ENCODE measurements around the gene CLHC1.

Gene CLHC1

DNA sequence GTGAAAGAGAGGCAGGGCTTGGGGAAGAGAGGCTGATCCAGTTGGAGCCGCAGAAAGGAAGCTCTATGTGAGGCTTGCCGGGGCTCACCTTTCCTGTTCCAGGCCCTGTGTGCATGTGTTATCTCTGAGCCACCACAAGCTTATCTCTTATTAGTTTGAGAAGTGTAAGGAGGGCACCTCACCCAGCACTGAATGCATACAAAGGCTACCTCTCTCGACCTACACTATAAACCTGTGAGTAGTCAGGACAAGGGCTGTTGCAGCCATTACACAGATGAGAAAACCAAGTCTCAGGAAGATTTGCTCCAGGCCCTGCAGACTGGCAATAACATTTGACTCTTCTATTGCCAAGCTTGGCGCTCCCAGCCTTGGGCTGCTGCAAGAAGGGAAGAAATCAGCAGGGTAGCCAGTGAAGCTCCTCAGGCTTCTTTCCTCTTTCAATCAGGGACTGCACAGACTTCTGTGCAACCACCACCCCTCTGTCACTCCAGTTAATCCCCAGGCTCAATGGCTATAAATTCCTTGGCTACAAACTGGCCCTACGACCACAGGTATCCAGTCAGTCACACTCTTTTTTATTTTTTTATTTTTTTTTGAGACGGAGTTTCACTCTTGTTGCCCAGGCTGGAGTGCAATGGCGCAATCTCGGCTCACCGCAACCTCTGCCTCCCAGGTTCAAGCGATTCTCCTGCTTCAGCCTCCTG is 73.8 kb downstream of the CLHC1 start:
- Histone ChIP-seq H3K4me3 (ENCODE audit: low read depth, low read length) (no peak overlapping the region), H2AFZ (no peak overlapping the region), H3K27ac (no peak overlapping the region), H3K4me2 (ENCODE audit: low read length) (no peak overlapping the region), H3K36me3 (ENCODE audit: control insufficient read depth, insufficient read depth, low read length) (no peaks in the 10 kb centered on the region), H3K9ac (no peak overlapping the region), H3K4me1 (peaks cover 15% of the 10 kb centered on the region), H3K79me2 (no peaks in the 10 kb centered on the region), H3K27me3 (ENCODE audit: control insufficient read depth, insufficient read depth, low read length) (no peaks in the 10 kb centered on the region), H3K9me3 (ENCODE audit: control insufficient read depth, low read length) (no peaks in the 10 kb centered on the region)
- TF ChIP-seq, protein P1, sequence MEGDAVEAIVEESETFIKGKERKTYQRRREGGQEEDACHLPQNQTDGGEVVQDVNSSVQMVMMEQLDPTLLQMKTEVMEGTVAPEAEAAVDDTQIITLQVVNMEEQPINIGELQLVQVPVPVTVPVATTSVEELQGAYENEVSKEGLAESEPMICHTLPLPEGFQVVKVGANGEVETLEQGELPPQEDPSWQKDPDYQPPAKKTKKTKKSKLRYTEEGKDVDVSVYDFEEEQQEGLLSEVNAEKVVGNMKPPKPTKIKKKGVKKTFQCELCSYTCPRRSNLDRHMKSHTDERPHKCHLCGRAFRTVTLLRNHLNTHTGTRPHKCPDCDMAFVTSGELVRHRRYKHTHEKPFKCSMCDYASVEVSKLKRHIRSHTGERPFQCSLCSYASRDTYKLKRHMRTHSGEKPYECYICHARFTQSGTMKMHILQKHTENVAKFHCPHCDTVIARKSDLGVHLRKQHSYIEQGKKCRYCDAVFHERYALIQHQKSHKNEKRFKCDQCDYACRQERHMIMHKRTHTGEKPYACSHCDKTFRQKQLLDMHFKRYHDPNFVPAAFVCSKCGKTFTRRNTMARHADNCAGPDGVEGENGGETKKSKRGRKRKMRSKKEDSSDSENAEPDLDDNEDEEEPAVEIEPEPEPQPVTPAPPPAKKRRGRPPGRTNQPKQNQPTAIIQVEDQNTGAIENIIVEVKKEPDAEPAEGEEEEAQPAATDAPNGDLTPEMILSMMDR (IDR thresholded peaks at IDR 0.05), result no peak

DNA sequence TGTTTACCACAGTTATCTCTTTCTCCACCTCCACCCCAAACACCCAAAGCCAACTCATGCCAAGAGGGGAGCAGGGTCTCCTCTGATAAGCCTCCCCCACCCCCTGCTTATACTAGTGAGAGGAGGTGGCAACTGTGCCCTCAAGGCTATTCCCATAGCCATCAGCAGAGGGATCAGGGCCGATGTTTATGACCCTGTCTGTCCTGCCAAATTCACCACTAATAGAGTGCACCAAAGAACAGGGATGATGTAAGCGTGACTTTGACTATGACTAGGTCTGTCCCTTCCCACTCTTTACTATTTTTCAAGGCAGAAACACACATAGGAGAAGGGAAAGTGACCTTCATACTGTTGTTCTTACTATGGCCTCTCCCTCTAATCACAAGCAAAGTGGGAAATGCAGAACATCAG is 74.6 kb downstream of the CLHC1 start:
- Histone ChIP-seq H3K27ac (no peak overlapping the region), H2AFZ (no peak overlapping the region), H3K9ac (no peak overlapping the region), H3K27me3 (ENCODE audit: control insufficient read depth, insufficient read depth, low read length) (no peaks in the 10 kb centered on the region), H3K9me3 (ENCODE audit: control insufficient read depth, low read length) (no peaks in the 10 kb centered on the region), H3K4me2 (ENCODE audit: low read length) (no peak overlapping the region), H3K36me3 (ENCODE audit: control insufficient read depth, insufficient read depth, low read length) (no peaks in the 10 kb centered on the region), H3K4me1 (peaks cover 7% of the 10 kb centered on the region), H3K4me3 (ENCODE audit: low read depth, low read length) (no peak overlapping the region), H3K79me2 (no peaks in the 10 kb centered on the region)
- TF ChIP-seq, protein P1 (IDR thresholded peaks at IDR 0.05), result no peak

DNA sequence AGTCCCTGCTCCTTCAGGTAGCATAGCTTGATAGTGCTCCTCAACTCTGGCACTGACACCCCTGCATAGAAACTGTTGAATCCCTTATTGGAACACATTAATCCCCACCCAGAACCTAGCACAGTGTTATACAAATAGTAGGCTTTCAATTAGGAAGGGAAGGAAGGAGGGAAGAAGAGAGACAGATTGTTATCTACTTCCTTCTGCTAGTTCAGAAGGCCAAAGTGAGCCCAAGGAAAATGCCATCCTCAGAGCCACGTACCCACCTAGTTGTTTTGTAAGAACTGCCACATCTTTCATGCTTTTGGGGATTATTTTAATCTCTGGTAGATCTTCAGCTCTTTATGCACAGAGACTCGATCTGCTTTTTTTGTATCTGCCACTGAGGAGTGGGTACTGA is 75.1 kb downstream of the CLHC1 start:
- TF ChIP-seq, protein P1 (IDR thresholded peaks at IDR 0.05), result no peak
- Histone ChIP-seq H3K27ac (no peak overlapping the region), H3K9me3 (ENCODE audit: control insufficient read depth, low read length) (no peaks in the 10 kb centered on the region), H3K4me3 (ENCODE audit: low read depth, low read length) (no peak overlapping the region), H3K36me3 (ENCODE audit: control insufficient read depth, insufficient read depth, low read length) (no peaks in the 10 kb centered on the region), H3K9ac (no peak overlapping the region), H3K4me1 (peaks cover 5% of the 10 kb centered on the region), H3K79me2 (no peaks in the 10 kb centered on the region), H3K27me3 (ENCODE audit: control insufficient read depth, insufficient read depth, low read length) (no peaks in the 10 kb centered on the region), H2AFZ (no peak overlapping the region), H3K4me2 (ENCODE audit: low read length) (no peak overlapping the region)

DNA sequence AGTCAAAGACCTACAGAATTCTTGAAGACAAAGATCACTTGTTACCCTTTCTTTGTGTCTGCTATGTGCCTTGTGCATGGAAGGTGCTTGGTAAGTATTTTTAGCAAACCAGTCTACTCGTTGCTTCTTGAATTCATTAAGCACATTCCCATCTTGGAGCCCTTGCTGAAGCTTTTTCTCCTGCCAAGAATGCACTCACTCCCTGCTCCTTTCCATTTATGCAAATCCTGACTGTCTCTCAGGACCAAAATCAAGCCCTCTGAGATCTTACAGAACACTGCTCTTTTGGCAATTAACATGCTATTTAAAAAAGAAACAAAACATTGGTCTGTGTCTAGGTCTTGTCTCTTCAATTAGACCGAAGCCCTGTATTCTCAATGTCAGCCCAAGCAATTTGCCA is 75.8 kb downstream of the CLHC1 start:
- Histone ChIP-seq H3K4me2 (ENCODE audit: low read length) (no peak overlapping the region), H3K79me2 (no peaks in the 10 kb centered on the region), H3K9ac (no peak overlapping the region), H3K27me3 (ENCODE audit: control insufficient read depth, insufficient read depth, low read length) (no peaks in the 10 kb centered on the region), H3K36me3 (ENCODE audit: control insufficient read depth, insufficient read depth, low read length) (no peaks in the 10 kb centered on the region), H3K4me3 (ENCODE audit: low read depth, low read length) (no peak overlapping the region), H3K9me3 (ENCODE audit: control insufficient read depth, low read length) (no peaks in the 10 kb centered on the region), H3K27ac (no peak overlapping the region), H2AFZ (no peak overlapping the region), H3K4me1 (peaks cover 2% of the 10 kb centered on the region)
- TF ChIP-seq, protein P1 (IDR thresholded peaks at IDR 0.05), result no peak

DNA sequence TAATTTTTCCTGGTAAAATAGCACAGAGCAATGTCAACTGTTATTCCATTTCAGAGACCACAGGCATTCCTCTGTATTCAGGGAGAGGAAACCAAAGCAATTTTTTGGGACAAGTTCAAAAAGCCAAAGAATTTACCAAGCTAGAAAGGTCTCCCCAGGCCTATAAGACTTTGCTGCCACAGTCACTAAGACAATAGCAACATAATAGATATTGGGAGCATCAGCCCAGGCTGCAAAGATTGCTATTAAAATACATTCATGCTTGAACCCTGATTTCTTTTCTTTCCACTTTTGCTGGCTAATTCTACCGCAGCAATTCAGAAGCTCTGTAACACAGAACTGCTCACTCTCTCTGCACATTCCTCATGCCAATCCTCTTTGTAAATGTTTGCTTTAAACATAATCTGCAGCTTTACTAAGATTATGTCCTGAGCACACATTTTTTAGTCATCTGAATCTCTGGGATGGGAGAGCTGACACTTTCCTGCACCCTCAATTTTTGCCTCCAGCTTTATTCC is 76.3 kb downstream of the CLHC1 start:
- Histone ChIP-seq H3K4me1 (no peaks in the 10 kb centered on the region), H3K36me3 (ENCODE audit: control insufficient read depth, insufficient read depth, low read length) (no peaks in the 10 kb centered on the region)
- TF ChIP-seq, protein P1 (IDR thresholded peaks at IDR 0.05), result no peak

More for the DNA sequence above, 76.3 kb downstream of the CLHC1 start:
- Histone ChIP-seq H3K9me3 (ENCODE audit: control insufficient read depth, low read length) (no peaks in the 10 kb centered on the region), H3K4me2 (ENCODE audit: low read length) (no peak overlapping the region), H3K79me2 (no peaks in the 10 kb centered on the region), H3K27ac (no peak overlapping the region), H3K27me3 (ENCODE audit: control insufficient read depth, insufficient read depth, low read length) (no peaks in the 10 kb centered on the region), H3K9ac (no peak overlapping the region), H2AFZ (no peak overlapping the region), H3K4me3 (ENCODE audit: low read depth, low read length) (no peak overlapping the region)

All from parathyroid adenoma (tissue), 2 donors.